B cell (primary cell): ENCODE data around the gene SH3BGRL3.

ENCODE experiments used
- CTCF ChIP-seq: fragments of 200-600 bp; IDR thresholded peaks from one replicate; pipeline ENCODE4 v1.8.0; 2022; ENCODE audit warnings: antibody characterized with exemption, mild to moderate bottlenecking
- EZH2 ChIP-seq: IDR thresholded peaks from 2 replicates; pipeline ENCODE4 v1.6.1; 2012; ENCODE audit warnings: borderline replicate concordance, low read depth, mild to moderate bottlenecking, moderate library complexity, low read length; ENCODE audit not compliant: insufficient read depth, poor library complexity, severe bottlenecking

GRCh38 chr1:26254404-26254803 lies 25.5 kb upstream of the SH3BGRL3 start:
- no peak for TF ChIP-seq CTCF
- TF ChIP-seq EZH2 = no peak
